Body of pancreas (tissue), 4 donors: ENCODE results near the gene CSMD2.

Experiments used
- CTCF ChIP-seq, 7 experiments: fragments of 450-650 bp in 4 of 7; fragments of 200-600 bp in 3 of 7; sonication (generic) in 3 of 7; IDR thresholded peaks; one replicate each; pipeline ENCODE4 v1.5.1; 2016 to 2019; ENCODE audit warnings: antibody characterized with exemption in 7 of 7
- POLR2A ChIP-seq, 3 donors: fragments of 450-650 bp; IDR thresholded peaks; one replicate each; pipeline ENCODE4 v1.6.1; 2016; ENCODE audit warnings: antibody characterized with exemption in 3 of 3, mild to moderate bottlenecking in 2 of 3

GRCh38 chr1:33501309-33501708 lies 663.7 kb downstream of the CSMD2 start:
- no peak for TF ChIP-seq CTCF (IDR thresholded peaks at IDR 0.05)
- TF ChIP-seq POLR2A (IDR thresholded peaks at IDR 0.05), result no peak
